HCT116 (cell line): ENCODE results near the gene SPIB. TPM values are rescaled to one million over a fixed set of nuclear protein-coding genes. Genes with fewer than 3 reads are reported as not detected.

ENCODE experiments used
- ATAC-seq: fragments of 200-7000 bp; cut with Tn5 transposase; 2 replicates; pipeline ENCODE4 v1.9.1; 2020; ENCODE audit warnings: mild to moderate bottlenecking, moderate library complexity
- BruUV-seq: library from RNA; stranded (reverse); fragments of 400-500 nt; replicated peaks from 2 replicates; lab custom pipeline; 2021; lab: Mats Ljungman, UMichigan
- CTCF ChIA-PET: fragments of 300-600 bp; sonication (Branson Sonifier 250); formaldehyde crosslinking; loops from one replicate; lab custom pipeline; 2021; ENCODE audit warnings: antibody characterized with exemption; lab: Charles Lee
- POLR2A ChIA-PET: fragments of 300-600, 350-600 bp; sonication (Branson Sonifier 250); formaldehyde crosslinking; loops from one replicate; lab custom pipeline; 2021; ENCODE audit warnings: antibody characterized with exemption; lab: Charles Lee
- RAD21 ChIA-PET, 2 experiments: fragments of 300-600 bp; sonication (Branson Sonifier 250); formaldehyde crosslinking; loops; one replicate each; lab custom pipeline; 2023; ENCODE audit warnings: low total read pairs in 2 of 2; ENCODE audit not compliant: uncharacterized antibody in 2 of 2, unreplicated experiment in 2 of 2, low non-redundant PET in 1 of 2; lab: Charles Lee
- DNase-seq: peaks from one replicate; pipeline ENCODE4 v3.0.0-alpha.2; 2010; ENCODE audit warnings: low read depth, low spot score
- H2AFZ ChIP-seq: fragments of 200-600 bp; shearing (Covaris generic), sonication (generic); 2 replicates; pipeline ENCODE4 v1.6.1; 2017; ENCODE audit warnings: low read depth, mixed run types, mixed read lengths, antibody characterized with exemption, low read length; ENCODE audit not compliant: poor library complexity, severe bottlenecking
- H3K27ac ChIP-seq: 2 replicates; pipeline ENCODE4 v1.5.1; 2012; ENCODE audit warnings: low read depth, low read length
- H3K27me3 ChIP-seq: fragments of 200-600 bp; sonication (generic); 2 replicates; pipeline ENCODE4 v1.6.1; 2016; ENCODE audit warnings: mixed run types, low read length, mixed read lengths; ENCODE audit not compliant: insufficient read depth
- H3K36me3 ChIP-seq, 2 experiments: fragments of 200-500 bp in 1 of 2; fragments of 200-600 bp in 1 of 2; sonication (Bioruptor generic) in 1 of 2; sonication (generic) in 1 of 2; 2 replicates each; pipeline versions ENCODE4 v1.5.1 to v1.6.1; 2014 to 2016; ENCODE audit warnings: low read length in 2 of 2, inconsistent platforms in 1 of 2, mixed read lengths in 1 of 2, mixed run types in 1 of 2; ENCODE audit not compliant: insufficient read depth in 2 of 2, control insufficient read depth in 1 of 2
- H3K4me1 ChIP-seq, 2 experiments: fragments of 200-600 bp in 1 of 2; sonication (generic) in 1 of 2; 2 replicates each; pipeline versions ENCODE4 v1.5.1 to v1.6.1; 2012 to 2017; ENCODE audit warnings: low read length in 2 of 2, inconsistent platforms in 1 of 2, mild to moderate bottlenecking in 1 of 2, mixed read lengths in 1 of 2, mixed run types in 1 of 2, moderate library complexity in 1 of 2; ENCODE audit not compliant: insufficient read depth in 2 of 2, control insufficient read depth in 1 of 2
- H3K4me2 ChIP-seq: fragments of 200-600 bp; sonication (generic); 2 replicates; pipeline ENCODE4 v1.6.1; 2017; ENCODE audit warnings: mixed run types, low read length, mixed read lengths
- H3K4me3 ChIP-seq, 2 experiments: fragments of 200-600 bp in 1 of 2; sonication (generic) in 1 of 2; replicated peaks in 1 of 2; 2 replicates each; pipeline ENCODE4 v1.5.1; 2011 to 2016; ENCODE audit warnings: low read length in 2 of 2, control low read depth in 1 of 2, low read depth in 1 of 2, mild to moderate bottlenecking in 1 of 2, mixed read lengths in 1 of 2, mixed run types in 1 of 2
- H3K79me2 ChIP-seq: fragments of 200-600 bp; sonication (generic); 2 replicates; pipeline ENCODE4 v1.6.1; 2017; ENCODE audit warnings: mild to moderate bottlenecking, mixed run types, low read length, moderate library complexity, mixed read lengths; ENCODE audit not compliant: insufficient read depth
- H3K9ac ChIP-seq: fragments of 200-600 bp; sonication (generic); 2 replicates; pipeline ENCODE4 v1.6.1; 2016; ENCODE audit warnings: low read length, mixed read lengths
- H3K9me2 ChIP-seq: fragments of 200-600 bp; sonication (generic), shearing (Covaris generic); 2 replicates; pipeline ENCODE4 v1.6.1; 2017; ENCODE audit warnings: mixed run types, mild to moderate bottlenecking, moderate library complexity; ENCODE audit not compliant: insufficient read depth
- H3K9me3 ChIP-seq, 2 experiments: fragments of 200-500 bp in 1 of 2; fragments of 200-600 bp in 1 of 2; sonication (Bioruptor generic) in 1 of 2; sonication (generic) in 1 of 2; 2 replicates each; pipeline ENCODE4 v1.6.1; 2014 to 2017; ENCODE audit warnings: low read length in 2 of 2, mixed read lengths in 2 of 2, inconsistent platforms in 1 of 2, low read depth in 1 of 2, mild to moderate bottlenecking in 1 of 2, mixed run types in 1 of 2, moderate library complexity in 1 of 2; ENCODE audit not compliant: control insufficient read depth in 1 of 2, insufficient read depth in 1 of 2
- H4K20me1 ChIP-seq: fragments of 200-600 bp; sonication (generic), shearing (Covaris generic); 2 replicates; pipeline ENCODE4 v1.6.1; 2017; ENCODE audit warnings: mixed run types, mild to moderate bottlenecking, moderate library complexity; ENCODE audit not compliant: insufficient read depth
- CBX3 ChIP-seq: IDR thresholded peaks from 2 replicates; pipeline ENCODE4 v1.6.1; 2012; ENCODE audit warnings: low read depth
- CTCF ChIP-seq, 3 experiments: fragments of 200-600 bp in 1 of 3; sonication (generic) in 1 of 3; IDR thresholded peaks in 2 of 3; conservative IDR thresholded peaks in 1 of 3; 2 replicates each; pipeline ENCODE4 v1.5.1; 2012 to 2017; ENCODE audit warnings: low read depth in 2 of 3, low read length in 2 of 3, antibody characterized with exemption in 1 of 3, borderline replicate concordance in 1 of 3, control low read depth in 1 of 3, mild to moderate bottlenecking in 1 of 3, mixed read lengths in 1 of 3, mixed run types in 1 of 3, moderate library complexity in 1 of 3; ENCODE audit not compliant: insufficient read depth in 1 of 3
- EGR1 ChIP-seq: IDR thresholded peaks from 2 replicates; pipeline ENCODE4 v1.6.1; 2012; ENCODE audit warnings: low read depth
- ELF1 ChIP-seq: IDR thresholded peaks from 2 replicates; pipeline ENCODE4 v1.6.1; 2012; ENCODE audit warnings: low read depth, borderline replicate concordance
- EZH2 ChIP-seq: fragments of 200-600 bp; sonication (generic); IDR thresholded peaks from 2 replicates; pipeline ENCODE4 v1.6.1; 2017; ENCODE audit warnings: antibody characterized with exemption, mixed run types
- EZH2phosphoT487 ChIP-seq: fragments of 200-600 bp; IDR thresholded peaks from 2 replicates; pipeline ENCODE4 v1.6.1; 2018; ENCODE audit warnings: antibody characterized with exemption, borderline replicate concordance
- FOSL1 ChIP-seq: IDR thresholded peaks from 2 replicates; pipeline ENCODE4 v1.6.1; 2012; ENCODE audit warnings: low read depth
- JUND ChIP-seq: IDR thresholded peaks from 2 replicates; pipeline ENCODE4 v1.6.1; 2012
- MAX ChIP-seq: IDR thresholded peaks from 2 replicates; pipeline ENCODE4 v1.6.1; 2012
- POLR2A ChIP-seq: IDR thresholded peaks from 2 replicates; pipeline ENCODE4 v1.7.0; 2011; ENCODE audit warnings: borderline replicate concordance; ENCODE audit not compliant: insufficient read depth, insufficient read length; ENCODE audit errors: extremely low read depth
- RAD21 ChIP-seq: IDR thresholded peaks from 2 replicates; pipeline ENCODE4 v1.6.1; 2012; ENCODE audit warnings: low read depth, mild to moderate bottlenecking
- SP1 ChIP-seq: IDR thresholded peaks from 2 replicates; pipeline ENCODE4 v1.6.1; 2012; ENCODE audit warnings: low read depth
- SRF ChIP-seq: IDR thresholded peaks from 2 replicates; pipeline ENCODE4 v1.6.1; 2012; ENCODE audit warnings: low read depth
- YY1 ChIP-seq: IDR thresholded peaks from 2 replicates; pipeline ENCODE4 v1.6.1; 2011; ENCODE audit warnings: low read length, low read depth, moderate library complexity, mild to moderate bottlenecking; ENCODE audit not compliant: insufficient replicate concordance; ENCODE audit errors: extremely low read depth
- ZFX ChIP-seq: fragments of 450-650 bp; IDR thresholded peaks from 2 replicates; pipeline ENCODE4 v1.6.1; 2017
- ZNF274 ChIP-seq: fragments of 200-500 bp; sonication (Bioruptor generic); IDR thresholded peaks from 2 replicates; pipeline ENCODE4 v1.6.1; 2014; ENCODE audit warnings: mild to moderate bottlenecking, low read depth, low read length, inconsistent platforms
- intact Hi-C: fragments of 100-400 bp; cut with micrococcal nuclease; formaldehyde crosslinking; loops from 2 replicates; pipeline ENCODE4 v1.10.0; 2022
- total RNA-seq: library from RNA; stranded (reverse); gene quantifications from one replicate; pipeline ENCODE4 v1.2.1, GENCODE V29; 2021; ENCODE audit not compliant: unreplicated experiment
- TF ChIP-seq, protein P1 (sequence below): IDR thresholded peaks from 2 replicates; pipeline ENCODE4 v1.6.1; 2012
- TF ChIP-seq, protein P2 (sequence below): IDR thresholded peaks from 2 replicates; pipeline ENCODE4 v1.6.1; 2012; ENCODE audit warnings: low read depth

SPIB gene
- total RNA-seq, 1 experiment from 2014 or later = 0.96 TPM

DNA sequence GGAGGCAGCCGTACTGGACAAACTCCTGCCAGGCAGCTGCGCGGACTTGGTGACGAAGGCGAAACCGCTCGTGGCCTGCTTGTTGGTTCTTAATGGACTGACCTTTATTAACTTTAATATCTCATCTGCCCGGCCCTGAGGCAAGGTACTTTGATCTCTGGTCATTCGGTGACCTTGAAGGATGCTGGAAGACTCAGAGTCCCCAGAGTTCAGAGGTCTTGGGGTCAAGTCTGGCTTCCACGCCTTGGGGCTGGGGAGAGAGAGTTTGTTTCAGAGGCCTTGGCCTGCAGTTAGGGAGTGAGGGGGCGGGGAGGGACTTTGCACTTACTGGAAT is 47.9 kb downstream of the SPIB start (continued):
- no peak for TF ChIP-seq EGR1

DNA sequence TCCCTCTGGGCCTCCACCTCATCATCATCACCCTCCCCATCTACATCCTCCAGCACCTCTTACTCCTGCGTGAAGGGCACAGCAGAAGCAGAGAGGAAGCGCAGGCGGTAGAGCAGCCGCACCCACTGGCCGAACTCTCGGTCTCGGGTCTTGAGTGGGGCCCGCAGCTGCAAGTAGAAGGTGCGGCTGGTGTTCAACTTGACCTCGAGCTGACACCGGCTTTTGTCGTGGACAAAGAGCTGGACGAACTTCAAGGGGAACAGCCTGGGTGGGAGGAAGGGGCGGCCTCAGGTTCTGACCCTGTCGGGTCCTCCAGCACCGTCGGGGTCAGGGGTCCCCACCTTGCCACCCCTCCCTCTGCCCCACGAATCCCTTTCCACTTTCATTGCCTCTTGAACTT is 48.8 kb downstream of the SPIB start:
- Histone ChIP-seq H3K79me2 (no peaks in the 10 kb centered on the region), H3K9me3 (no peaks in the 10 kb centered on the region), H3K9ac (no peak overlapping the region), H3K4me1 (peaks cover 12 to 22% of the 10 kb centered on the region in 2 experiments), H4K20me1 (no peaks in the 10 kb centered on the region), H3K36me3 (no peaks in the 10 kb centered on the region), H3K27ac (no peak overlapping the region), H3K27me3 (no peaks in the 10 kb centered on the region), H3K4me2 (no peak overlapping the region), H3K9me2 (no peaks in the 10 kb centered on the region), H3K4me3 (no peak overlapping the region), H2AFZ (no peak overlapping the region)
- ChIA-PET POLR2A (no interaction called here), RAD21 (no interaction called here), CTCF (no interaction called here)
- DNase-seq (no peak), ATAC-seq (no peak)
- BruUV-seq = no TSS peak
- TF ChIP-seq ELF1 = no peak
- TF ChIP-seq SP1 = no peak
- TF ChIP-seq ZNF274 = no peak
- no peak for TF ChIP-seq CBX3
- no peak for TF ChIP-seq YY1
- no peak for TF ChIP-seq SRF
- no peak for TF ChIP-seq POLR2A
- TF ChIP-seq MAX = no peak
- TF ChIP-seq EGR1 = no peak
- TF ChIP-seq, protein P1, sequence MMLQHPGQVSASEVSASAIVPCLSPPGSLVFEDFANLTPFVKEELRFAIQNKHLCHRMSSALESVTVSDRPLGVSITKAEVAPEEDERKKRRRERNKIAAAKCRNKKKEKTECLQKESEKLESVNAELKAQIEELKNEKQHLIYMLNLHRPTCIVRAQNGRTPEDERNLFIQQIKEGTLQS = no peak
- TF ChIP-seq RAD21 = no peak
- TF ChIP-seq EZH2phosphoT487 = no peak
- no peak for TF ChIP-seq CTCF (IDR thresholded peaks at IDR 0.05 in 2 of 3, conservative IDR thresholded peaks at IDR 0.05 in 1 of 3; ENCODE audit: borderline replicate concordance in 1 of 3, insufficient read depth in 1 of 3, low read depth in 2 of 3, low read length in 2 of 3)
- TF ChIP-seq FOSL1 = no peak
- TF ChIP-seq, protein P2, sequence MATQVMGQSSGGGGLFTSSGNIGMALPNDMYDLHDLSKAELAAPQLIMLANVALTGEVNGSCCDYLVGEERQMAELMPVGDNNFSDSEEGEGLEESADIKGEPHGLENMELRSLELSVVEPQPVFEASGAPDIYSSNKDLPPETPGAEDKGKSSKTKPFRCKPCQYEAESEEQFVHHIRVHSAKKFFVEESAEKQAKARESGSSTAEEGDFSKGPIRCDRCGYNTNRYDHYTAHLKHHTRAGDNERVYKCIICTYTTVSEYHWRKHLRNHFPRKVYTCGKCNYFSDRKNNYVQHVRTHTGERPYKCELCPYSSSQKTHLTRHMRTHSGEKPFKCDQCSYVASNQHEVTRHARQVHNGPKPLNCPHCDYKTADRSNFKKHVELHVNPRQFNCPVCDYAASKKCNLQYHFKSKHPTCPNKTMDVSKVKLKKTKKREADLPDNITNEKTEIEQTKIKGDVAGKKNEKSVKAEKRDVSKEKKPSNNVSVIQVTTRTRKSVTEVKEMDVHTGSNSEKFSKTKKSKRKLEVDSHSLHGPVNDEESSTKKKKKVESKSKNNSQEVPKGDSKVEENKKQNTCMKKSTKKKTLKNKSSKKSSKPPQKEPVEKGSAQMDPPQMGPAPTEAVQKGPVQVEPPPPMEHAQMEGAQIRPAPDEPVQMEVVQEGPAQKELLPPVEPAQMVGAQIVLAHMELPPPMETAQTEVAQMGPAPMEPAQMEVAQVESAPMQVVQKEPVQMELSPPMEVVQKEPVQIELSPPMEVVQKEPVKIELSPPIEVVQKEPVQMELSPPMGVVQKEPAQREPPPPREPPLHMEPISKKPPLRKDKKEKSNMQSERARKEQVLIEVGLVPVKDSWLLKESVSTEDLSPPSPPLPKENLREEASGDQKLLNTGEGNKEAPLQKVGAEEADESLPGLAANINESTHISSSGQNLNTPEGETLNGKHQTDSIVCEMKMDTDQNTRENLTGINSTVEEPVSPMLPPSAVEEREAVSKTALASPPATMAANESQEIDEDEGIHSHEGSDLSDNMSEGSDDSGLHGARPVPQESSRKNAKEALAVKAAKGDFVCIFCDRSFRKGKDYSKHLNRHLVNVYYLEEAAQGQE = no peak
- no peak for TF ChIP-seq ZFX
- no peak for TF ChIP-seq EZH2
- no peak for TF ChIP-seq JUND
- intact Hi-C loops = no loop called here
